HTR-8/SVneo (cell line): ENCODE measurements around the gene ETV6.

Experiments used
- DNase-seq: peaks from one replicate; pipeline ENCODE4 v3.0.0; 2011; ENCODE audit warnings: low spot score, mixed read lengths; ENCODE audit not compliant: insufficient read length
- FAIRE-seq: peaks from 2 replicates; lab custom pipeline; 2011; peaks lifted over from hg19 to GRCh38; lab: Jason Lieb, UNC

The ETV6 gene

DNA sequence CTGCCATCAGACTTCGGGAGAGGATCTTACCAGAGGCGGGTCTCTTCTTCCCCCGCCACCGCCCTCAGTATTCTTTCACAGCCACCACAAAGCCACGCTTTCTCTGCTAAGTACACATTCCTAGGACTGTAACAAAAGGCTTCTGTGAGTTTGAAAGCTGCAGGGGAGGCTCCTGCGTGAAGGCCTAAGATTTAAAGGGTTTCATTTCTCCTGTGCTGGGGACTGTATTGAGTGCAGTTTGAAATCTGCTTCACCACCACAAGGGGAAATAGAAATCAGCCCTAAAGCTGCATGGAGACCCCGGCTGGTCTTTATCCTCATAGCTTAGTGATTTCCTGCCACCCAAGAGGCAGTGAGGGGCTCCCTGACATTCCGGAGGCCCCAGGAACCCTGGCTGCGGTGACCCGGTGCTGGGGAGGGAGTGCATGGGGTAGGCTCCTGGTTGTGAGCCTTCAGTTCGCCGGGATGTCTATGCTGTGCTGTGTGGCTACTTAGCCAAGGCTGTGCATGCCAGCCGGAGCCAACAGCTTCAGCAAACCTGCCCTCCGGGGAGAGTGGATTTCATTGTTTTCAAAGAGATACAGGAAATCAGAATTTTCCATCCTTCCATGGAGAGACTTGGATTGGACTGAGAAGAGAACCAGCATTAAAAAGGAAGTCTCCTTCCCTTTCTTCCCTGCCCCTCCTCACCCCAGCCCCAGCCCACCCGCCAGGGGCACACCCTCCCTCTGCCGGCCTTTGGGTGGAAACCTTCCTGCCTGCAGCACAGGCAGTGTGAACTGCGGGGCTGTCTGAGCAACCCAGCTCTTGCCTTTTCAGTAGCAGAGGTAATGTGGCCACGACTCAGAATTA, 163.3 kb downstream of the ETV6 start:
- no peak for DNase-seq
- FAIRE-seq = no peak

DNA sequence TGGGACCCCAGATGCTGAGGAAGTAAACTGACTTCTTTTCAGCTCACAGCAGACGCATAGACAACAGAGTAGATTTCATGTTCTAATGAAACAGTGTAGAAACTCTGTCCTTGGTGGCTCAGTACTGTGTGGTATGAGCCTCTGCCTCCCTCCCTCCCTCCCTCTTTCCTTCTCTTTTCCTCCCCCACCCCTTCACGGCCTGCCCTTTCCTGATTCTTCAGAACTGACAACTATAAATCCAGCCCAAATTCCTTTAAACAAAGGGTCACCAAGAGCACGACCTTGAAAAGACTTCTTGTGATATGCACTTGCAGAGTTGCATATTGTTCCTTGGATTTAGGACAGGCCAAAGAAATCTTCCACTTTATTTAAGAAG, 164.0 kb downstream of the ETV6 start:
- no peak for DNase-seq
- no peak for FAIRE-seq

DNA sequence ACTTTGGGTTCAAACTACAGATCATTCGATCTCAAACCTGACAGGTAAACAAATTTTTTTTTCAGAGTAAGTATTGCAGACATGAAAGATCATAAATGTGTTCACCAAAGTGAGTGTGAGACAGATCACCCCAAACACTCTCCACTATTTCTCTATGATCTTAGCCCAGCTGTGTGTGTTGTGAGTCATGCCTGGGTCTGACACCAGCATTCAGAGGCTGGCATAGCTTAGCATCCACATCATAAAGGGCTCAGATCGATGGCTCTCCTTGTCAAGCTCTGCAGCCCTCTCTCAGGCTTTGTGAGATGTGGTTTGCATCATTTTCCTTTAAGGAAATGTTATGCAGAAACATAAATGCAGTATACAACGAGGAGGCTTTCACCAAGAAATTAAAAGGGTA, 164.9 kb downstream of the ETV6 start:
- DNase-seq (peak; percentile 51), FAIRE-seq (peak; percentile 44)

GRCh38 chr12:11815397-11815796, 165.9 kb downstream of the ETV6 start:
- no peak for FAIRE-seq
- DNase-seq = no peak

DNA sequence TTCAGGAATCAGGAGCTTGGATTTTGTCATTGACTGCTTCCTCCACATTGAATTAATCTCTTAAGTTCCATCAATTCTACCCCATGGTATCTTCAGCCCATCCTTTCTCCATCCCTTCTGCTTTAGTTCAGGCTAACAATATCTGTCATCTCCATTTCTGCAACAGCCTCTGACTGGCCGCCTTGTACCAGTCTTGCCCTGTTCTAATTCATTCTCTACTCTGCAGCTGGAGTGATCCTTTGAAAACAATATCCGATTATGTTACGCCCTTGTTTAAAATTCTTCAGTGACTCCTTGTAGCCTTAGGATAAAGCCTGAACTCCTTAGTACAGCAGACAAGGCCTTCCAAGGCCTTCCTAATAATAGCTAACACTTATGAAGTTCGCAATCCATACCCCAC, 170.2 kb downstream of the ETV6 start:
- no peak for FAIRE-seq
- no peak for DNase-seq

GRCh38 chr12:11820476-11820875, 171.0 kb downstream of the ETV6 start:
- DNase-seq (no peak), FAIRE-seq (no peak)

DNA sequence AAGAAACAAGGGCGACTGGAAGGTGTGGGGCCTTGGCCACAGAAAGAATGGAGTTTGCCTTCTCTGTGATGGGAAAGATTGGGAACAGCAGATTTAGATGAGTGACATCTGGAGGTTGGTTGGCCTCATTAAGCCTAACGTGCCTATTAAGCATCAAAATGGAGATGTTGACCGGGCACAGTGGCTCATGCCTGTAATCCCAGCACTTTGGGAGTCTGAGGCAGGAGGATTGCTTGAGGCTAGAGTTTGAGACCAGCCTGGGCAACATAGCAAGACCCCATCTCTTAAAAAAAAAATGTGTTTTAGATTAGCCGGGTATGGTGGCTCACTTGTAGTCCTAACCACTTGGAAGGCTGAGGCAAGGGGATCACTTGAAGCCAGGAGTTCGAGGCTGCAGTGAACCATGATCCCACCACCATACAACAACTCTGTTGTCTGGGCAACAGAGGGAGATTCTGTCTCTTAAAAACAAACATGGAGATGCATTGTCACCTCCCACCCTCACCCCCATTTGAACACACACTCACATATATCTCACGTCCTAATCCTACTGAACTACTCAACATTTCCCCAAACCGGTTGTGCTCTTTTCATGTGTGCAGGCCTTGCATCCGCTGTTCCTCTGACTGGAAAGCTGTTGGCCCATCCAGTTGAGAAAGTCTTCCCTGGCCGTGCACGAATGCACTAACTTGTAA, 172.1 kb downstream of the ETV6 start:
- FAIRE-seq (peak; percentile 64), DNase-seq (no peak)

DNA sequence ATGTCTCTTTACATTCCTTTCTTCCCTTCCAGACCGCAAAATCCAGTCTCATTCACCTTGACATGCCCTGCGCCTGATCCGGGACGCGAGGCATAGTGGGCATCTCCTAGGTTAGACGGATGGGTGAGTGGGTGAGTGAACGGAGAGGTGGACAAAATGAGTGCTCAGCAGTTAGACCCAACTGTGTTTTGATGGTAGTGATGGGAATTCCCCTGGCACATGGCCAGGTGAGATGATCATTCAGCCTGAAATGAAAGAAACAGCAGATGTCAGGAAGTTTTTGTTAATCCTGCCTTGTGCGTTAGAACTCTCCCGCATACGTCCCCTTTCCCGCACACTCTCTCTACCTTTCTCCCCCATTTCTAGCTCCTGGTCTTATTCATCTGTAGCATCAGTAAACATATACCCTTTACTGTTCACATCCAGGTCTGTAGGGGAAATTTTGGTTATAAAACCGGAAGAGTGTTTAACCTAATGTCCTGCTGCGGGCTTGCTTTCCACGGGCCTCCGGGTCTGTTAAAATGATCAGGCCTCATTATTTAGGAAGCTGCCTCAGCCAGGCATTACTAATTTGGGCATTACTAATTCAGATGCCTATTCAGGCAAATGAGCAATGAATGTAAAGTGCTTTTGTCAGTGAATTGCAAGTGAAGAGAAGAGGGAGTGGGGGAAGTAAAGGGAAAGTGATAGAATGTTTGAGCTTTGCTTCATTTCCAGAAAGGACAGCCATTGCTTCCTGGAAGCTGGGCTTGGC, 172.8 kb downstream of the ETV6 start:
- FAIRE-seq (peak; percentile 67), DNase-seq (no peak)

DNA sequence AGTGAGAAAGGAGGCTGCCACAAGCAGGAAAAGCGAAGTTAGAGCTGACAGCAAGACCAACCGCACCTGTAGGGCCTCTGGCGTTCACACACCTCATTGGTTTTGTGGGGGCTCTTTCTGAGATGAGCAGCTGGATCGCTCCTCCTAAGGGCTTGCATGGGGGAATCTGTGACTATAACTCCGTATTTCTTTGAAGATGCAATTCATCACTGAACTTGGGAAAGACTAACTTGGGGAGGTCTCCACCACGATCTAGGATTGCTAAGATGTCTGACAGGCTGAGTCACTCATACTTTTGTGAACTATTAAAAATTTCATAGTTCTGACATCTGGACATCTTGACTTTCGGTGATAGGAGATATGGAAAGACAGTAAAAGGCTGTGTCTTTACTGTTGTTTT, 173.6 kb downstream of the ETV6 start:
- DNase-seq (peak; percentile 58), FAIRE-seq (peak; percentile 48)

DNA sequence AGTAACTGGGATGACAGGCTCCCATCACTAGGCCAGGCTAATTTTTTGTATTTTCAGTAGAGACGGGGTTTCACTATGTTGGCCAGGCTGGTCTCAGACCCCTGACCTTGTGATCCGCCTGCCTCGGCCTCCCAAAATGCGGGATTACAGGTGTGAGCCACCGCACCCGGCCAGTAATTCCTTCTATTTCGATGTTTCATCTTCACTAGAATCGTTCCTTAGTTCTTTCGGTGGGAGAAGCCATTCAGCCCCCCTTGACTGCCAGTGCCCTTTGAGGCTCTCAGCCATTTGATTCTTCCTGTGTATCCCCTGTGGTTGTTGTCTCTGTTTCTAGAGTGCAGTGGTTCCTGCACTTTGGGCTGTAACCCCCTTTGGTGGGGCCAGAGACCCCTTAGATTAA, 174.1 kb downstream of the ETV6 start:
- FAIRE-seq = no peak
- no peak for DNase-seq

GRCh38 chr12:11824069-11824468, 174.6 kb downstream of the ETV6 start:
- FAIRE-seq (no peak), DNase-seq (no peak)

DNA sequence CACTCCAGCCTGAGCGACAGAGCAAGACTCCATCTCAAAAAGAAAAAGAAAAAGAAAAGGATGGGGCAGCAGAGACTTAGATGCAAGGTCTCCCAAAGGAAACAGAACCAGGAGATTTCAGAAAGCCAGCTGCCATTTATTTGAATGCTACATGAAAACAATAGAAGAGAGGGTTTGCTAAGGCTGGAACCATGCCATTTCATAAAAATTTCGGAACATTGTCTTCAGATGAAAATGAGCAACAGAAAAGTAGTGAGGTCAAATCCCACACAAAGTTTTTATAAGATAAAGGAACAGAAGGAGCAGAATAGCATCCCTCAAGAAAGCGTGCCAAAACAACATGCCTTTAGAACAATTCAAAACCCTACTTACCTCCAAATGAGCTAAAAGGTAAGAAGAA, 175.3 kb downstream of the ETV6 start:
- no peak for FAIRE-seq
- no peak for DNase-seq

- DNase-seq (no peak), FAIRE-seq (no peak)
Measured at GRCh38 chr12:11825278-11825677, 175.8 kb downstream of the ETV6 start.

DNA sequence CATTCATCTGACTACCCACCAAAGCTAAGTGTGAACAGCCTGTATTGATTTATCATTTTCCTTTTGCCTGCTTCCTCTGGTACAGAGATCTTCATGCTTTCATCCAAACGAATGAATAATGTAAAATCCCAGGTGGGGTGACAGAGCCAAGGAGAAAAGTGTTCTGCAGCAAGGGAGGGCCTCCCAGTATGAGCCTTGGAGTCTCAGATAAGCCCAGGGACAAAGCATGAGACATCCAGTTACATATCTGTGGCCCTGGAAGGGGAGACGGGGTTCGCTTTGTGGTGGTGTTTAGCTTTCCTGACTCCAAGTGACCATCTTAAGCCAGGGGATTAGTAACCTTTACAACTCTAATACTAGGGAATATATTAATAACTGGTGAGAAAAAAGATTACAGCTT, 177.1 kb downstream of the ETV6 start:
- no peak for FAIRE-seq
- no peak for DNase-seq

GRCh38 chr12:11827091-11828061, 177.9 kb downstream of the ETV6 start:
- FAIRE-seq = no peak

GRCh38 chr12:11829764-11830194, 180.3 kb downstream of the ETV6 start:
- FAIRE-seq (no peak), DNase-seq (no peak)

More at GRCh38 chr12:11827091-11828061, 177.9 kb downstream of the ETV6 start:
- no peak for DNase-seq

DNA sequence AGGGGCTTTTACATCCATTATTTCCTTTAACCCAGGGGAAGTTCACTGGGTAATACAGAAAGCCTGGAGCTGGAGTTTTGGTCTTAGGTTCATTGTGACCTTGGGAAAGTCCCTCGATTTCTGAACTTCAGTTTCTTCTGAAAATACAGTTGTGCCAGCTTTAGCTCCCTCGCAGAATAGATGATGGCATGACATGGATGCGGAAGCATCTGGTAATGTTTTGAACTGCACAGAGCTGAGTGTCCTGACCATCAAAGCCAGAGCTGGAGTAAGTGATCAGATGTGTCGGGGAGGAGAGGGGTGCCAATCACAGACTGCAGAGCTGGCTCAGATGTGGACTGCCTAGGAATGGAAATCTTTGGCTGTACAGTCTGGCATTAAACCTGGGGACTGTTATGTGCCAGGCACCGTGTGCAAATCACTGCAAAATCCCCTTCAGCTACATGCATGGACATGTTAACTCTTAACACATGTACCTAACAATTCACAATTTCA, 180.9 kb downstream of the ETV6 start:
- DNase-seq (no peak), FAIRE-seq (no peak)

GRCh38 chr12:11832093-11832492, 182.6 kb downstream of the ETV6 start:
- FAIRE-seq = no peak
- DNase-seq = no peak

GRCh38 chr12:11833174-11833895, 183.9 kb downstream of the ETV6 start:
- FAIRE-seq = no peak
- no peak for DNase-seq
